ENCODE data around the gene DNAJB14. TPM values are rescaled to one million over a fixed set of nuclear protein-coding genes. Genes with fewer than 3 reads are reported as not detected.
A peak's percentile ranks its signal among the peaks of the same experiment; 100 is the strongest.

DNAJB14 gene
- total and polyA plus RNA-seq, 2 of the 13 experiments (the other 11 are each of a cell fraction or from before 2014, with no cell fraction given), result 9.1 to 38.1 TPM

- H3K79me2 ChIP-seq (ENCODE audit: insufficient read depth, low read length), result peaks cover 55% of the 10 kb centered on the region
Measured at GRCh38 chr4:99947190-99947578, 766 bp upstream of the DNAJB14 start.

More at GRCh38 chr4:99947190-99947578, 766 bp upstream of the DNAJB14 start:
- ATAC-seq (no peak), FAIRE-seq (no peak), DNase-seq (ENCODE audit: low spot score) (no peak)
- Histone ChIP-seq H3K36me3 (replicated peaks in 1 of 2; ENCODE audit: control insufficient read depth in 1 of 2, insufficient read depth in 2 of 2, low read length in 2 of 2) (no peaks in the 10 kb centered on the region), H3K9ac (ENCODE audit: insufficient read depth, low read depth, low read length) (peak overlapping the region; percentile 78), H3K4me2 (ENCODE audit: low read depth, low read length) (peak overlapping the region; percentile 88), H2AFZ (ENCODE audit: low read length) (no peak overlapping the region), H3K9me3 (ENCODE audit: low read length) (no peaks in the 10 kb centered on the region), H3K27ac (ENCODE audit: extremely low read length, insufficient read depth, low read length) (peak overlapping the region; percentile 88), H3K4me1 (ENCODE audit: insufficient read depth, low read length) (peaks cover 51% of the 10 kb centered on the region), H4K20me1 (ENCODE audit: insufficient read depth, low read length) (0 out of 2 replicates have a peak, but pooled peaks cover 8% of the 10 kb centered on the region), H3K4me3 (replicated peaks in 1 of 3; ENCODE audit: insufficient read depth in 1 of 3, low read depth in 2 of 3, low read length in 3 of 3) (peak overlapping the region; percentile 76 to 92 (median 80); a peak in 5 of 6 replicates), H3K27me3 (ENCODE audit: control insufficient read depth in 1 of 2, insufficient read depth in 2 of 2, low read length in 2 of 2) (no peaks in the 10 kb centered on the region; a peak in 1 of 5 replicates)
- in situ Hi-C loops (cut with HindIII; ENCODE audit: extremely low pct_ligation_motif_present, low pct_unique_long_range_greater_than_20kb) (loop anchor here (5.0 kb wide), 3 partner anchors 55 to 385 kb away; partner anchors contain the start of genes LAMTOR3 and TRMT10A), intact Hi-C loops (cut with micrococcal nuclease; ENCODE audit: unreplicated experiment) (no loop called here)
- TF ChIP-seq ZC3H4 (CRISPR knock-in tag; IDR thresholded peaks at IDR 0.05; ENCODE audit: borderline replicate concordance) (peak; percentile 7; the same call in 1 of the 2 replicates), ZNF768 (CRISPR knock-in tag; IDR thresholded peaks at IDR 0.05) (no peak), SCMH1 (CRISPR knock-in tag; IDR thresholded peaks at IDR 0.05; ENCODE audit: borderline replicate concordance) (no peak), NFKBIZ (CRISPR knock-in tag; IDR thresholded peaks at IDR 0.05) (0 out of 2 replicates have a peak, but pooled peaks have one; percentile 3), ZNF264 (CRISPR knock-in tag; IDR thresholded peaks at IDR 0.05) (0 out of 2 replicates have a peak, but pooled peaks have one; percentile 11), ZNF543 (CRISPR knock-in tag; IDR thresholded peaks at IDR 0.05) (no peak), CREB1 (IDR thresholded peaks at IDR 0.05) (no peak), CREB1 (CRISPR knock-in tag; IDR thresholded peaks at IDR 0.05) (0 out of 2 replicates have a peak, but pooled peaks have one; percentile 20), ZBTB43 (CRISPR knock-in tag; conservative IDR thresholded peaks at IDR 0.05) (0 out of 2 replicates have a peak, but pooled peaks have one; percentile 5), TSC22D2 (CRISPR knock-in tag; IDR thresholded peaks at IDR 0.05; ENCODE audit: borderline replicate concordance) (no peak), POLR2G (IDR thresholded peaks at IDR 0.05; ENCODE audit: low read depth, low read length) (peak; percentile 42), ZNF605 (CRISPR knock-in tag; IDR thresholded peaks at IDR 0.05) (peak; percentile 46; the same call in 1 of the 2 replicates), ZNF772 (CRISPR knock-in tag; IDR thresholded peaks at IDR 0.05) (peak; percentile 9; the same call in 1 of the 2 replicates), ELF4 (CRISPR knock-in tag; IDR thresholded peaks at IDR 0.05; ENCODE audit: borderline replicate concordance) (0 out of 2 replicates have a peak, but pooled peaks have one; percentile 29), NR2C2 (CRISPR knock-in tag; IDR thresholded peaks at IDR 0.05; ENCODE audit: borderline replicate concordance) (0 out of 2 replicates have a peak, but pooled peaks have one; percentile 2), ZNF317 (CRISPR knock-in tag; IDR thresholded peaks at IDR 0.05) (0 out of 2 replicates have a peak, but pooled peaks have one; percentile 9), MBD4 (IDR thresholded peaks at IDR 0.05; ENCODE audit: borderline replicate concordance, low read length) (peak; percentile 65; the same call in 1 of the 2 replicates), SPEN (CRISPR knock-in tag; IDR thresholded peaks at IDR 0.05; ENCODE audit: low read depth) (no peak), ZNF20 (CRISPR knock-in tag; IDR thresholded peaks at IDR 0.05) (no peak)
- WGBS (ENCODE audit: low lambda C conversion rate), result 11% methylated on average over 8 of the region's 8 CpGs
- BruUV-seq (replicated peaks), result TSS peak; percentile 23
- ChIA-PET CTCF (ENCODE audit: low intra/inter-chr PET ratio, low total read pairs) (no interaction called here), POLR2A (interaction anchor here (1.2 to 2.3 kb wide), 3 partner anchors 53 to 384 kb away, joined by 4 to 20 read pairs (median 7); partner anchors contain the start of genes LAMTOR3, MTTP and TRMT10A)

All from HepG2 (cell line).